Mucosa of stomach (tissue), 1 donor: ENCODE results near the gene SLC6A11.

Experiments
- H3K27me3 ChIP-seq: one replicate; pipeline ENCODE4 v1.7.0; 2013; ENCODE audit warnings: mild to moderate bottlenecking, low read length; ENCODE audit not compliant: control insufficient read depth, insufficient read depth
- H3K36me3 ChIP-seq: one replicate; pipeline ENCODE4 v1.7.0; 2013; ENCODE audit warnings: low read length; ENCODE audit not compliant: control insufficient read depth, insufficient read depth
- H3K4me1 ChIP-seq: one replicate; pipeline ENCODE4 v1.7.0; 2013; ENCODE audit warnings: mild to moderate bottlenecking, low read length; ENCODE audit not compliant: control insufficient read depth, insufficient read depth
- H3K4me3 ChIP-seq: one replicate; pipeline ENCODE4 v1.7.0; 2013; ENCODE audit warnings: low read length
- H3K9ac ChIP-seq: one replicate; pipeline ENCODE4 v1.7.0; 2013; ENCODE audit warnings: mild to moderate bottlenecking, low read length, moderate library complexity
- H3K9me3 ChIP-seq: one replicate; pipeline ENCODE4 v1.7.0; 2013; ENCODE audit warnings: mild to moderate bottlenecking, low read length, moderate library complexity; ENCODE audit not compliant: control insufficient read depth
- donor health status: Pancreatic carcinoma.

The SLC6A11 gene

DNA sequence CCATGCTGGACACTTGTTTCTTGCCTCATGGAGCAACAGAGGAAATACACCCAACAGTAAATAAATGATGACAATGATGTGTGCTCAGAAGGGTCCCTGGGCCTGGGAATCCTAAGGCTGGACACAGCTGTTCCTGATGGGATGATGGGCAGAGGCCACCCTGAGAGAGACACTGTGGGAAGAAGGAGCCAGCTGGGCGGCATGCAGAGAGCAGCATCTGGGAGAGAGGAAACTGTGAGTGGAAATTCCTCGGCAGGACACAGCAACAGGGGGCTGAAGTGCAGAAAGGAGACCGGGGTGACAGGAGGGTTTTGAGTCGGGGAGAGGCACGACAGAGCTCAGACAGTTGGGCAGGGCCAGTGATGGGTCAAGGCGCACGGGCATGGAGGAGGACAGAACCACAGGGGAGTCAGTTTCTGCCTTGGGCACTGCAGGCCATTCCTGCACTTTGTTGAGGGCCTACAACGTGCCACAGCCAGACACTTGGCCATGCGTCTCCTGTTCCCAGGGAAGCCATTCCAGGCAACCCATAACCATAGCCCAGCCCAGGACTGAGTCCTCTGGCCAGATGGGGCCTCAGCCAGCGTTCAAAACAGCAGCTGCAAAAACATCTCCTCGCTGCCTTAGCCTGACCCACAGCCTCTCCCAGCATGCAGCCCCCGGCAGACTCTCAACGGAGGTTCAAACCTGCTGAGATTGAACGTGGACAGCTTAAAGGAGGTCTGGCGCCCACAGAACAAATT, 139.9 kb downstream of the SLC6A11 start:
- Histone ChIP-seq H3K9ac (no peak overlapping the region), H3K4me1 (peaks cover 6% of the 10 kb centered on the region), H3K27me3 (peaks cover 9% of the 10 kb centered on the region), H3K9me3 (no peaks in the 10 kb centered on the region), H3K4me3 (no peak overlapping the region), H3K36me3 (no peaks in the 10 kb centered on the region)

DNA sequence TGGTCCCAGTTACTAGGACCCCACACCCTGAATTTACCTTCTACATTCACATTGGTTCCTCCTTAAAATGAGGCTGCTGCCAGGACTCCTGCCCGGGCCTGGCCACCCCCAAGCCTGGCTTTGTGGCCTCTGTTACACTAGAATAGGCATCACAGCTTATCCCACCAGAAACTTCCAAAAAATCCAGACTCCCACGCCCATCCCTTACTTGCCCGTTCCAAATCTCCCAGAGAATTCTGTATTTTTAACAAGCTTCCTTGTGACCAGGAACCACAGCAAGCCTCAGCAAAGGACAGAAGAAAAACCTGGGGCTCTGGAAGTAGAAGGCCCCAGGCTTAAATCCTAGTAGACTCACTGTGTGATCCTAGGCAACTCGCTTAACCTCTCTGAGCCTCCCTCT, 140.5 kb downstream of the SLC6A11 start:
- Histone ChIP-seq H3K9ac (no peak overlapping the region), H3K9me3 (no peaks in the 10 kb centered on the region), H3K27me3 (peaks cover 9% of the 10 kb centered on the region), H3K36me3 (no peaks in the 10 kb centered on the region), H3K4me3 (no peak overlapping the region), H3K4me1 (peaks cover 6% of the 10 kb centered on the region)

DNA sequence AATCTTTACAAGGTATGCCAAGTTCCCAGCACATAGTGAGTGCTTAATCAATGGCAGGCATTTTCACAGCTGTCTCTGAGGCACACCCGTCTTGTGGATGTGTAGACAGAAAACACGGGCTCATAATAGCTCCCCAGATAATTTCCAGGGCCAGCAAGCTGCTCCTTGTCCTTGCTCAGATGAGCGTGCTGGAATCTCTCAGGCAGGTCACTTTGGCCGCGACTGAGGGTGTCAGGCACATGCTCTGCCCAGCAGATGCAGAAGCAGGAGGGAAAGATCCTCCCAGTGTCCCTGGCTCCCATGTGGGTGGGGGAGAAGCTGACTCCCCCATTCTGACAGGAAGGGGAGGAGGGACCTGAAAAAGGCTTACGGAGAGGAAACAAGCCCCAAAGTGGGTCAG, 141.0 kb downstream of the SLC6A11 start:
- Histone ChIP-seq H3K4me3 (no peak overlapping the region), H3K4me1 (peaks cover 6% of the 10 kb centered on the region), H3K9me3 (no peaks in the 10 kb centered on the region), H3K36me3 (no peaks in the 10 kb centered on the region), H3K27me3 (peaks cover 9% of the 10 kb centered on the region), H3K9ac (no peak overlapping the region)

DNA sequence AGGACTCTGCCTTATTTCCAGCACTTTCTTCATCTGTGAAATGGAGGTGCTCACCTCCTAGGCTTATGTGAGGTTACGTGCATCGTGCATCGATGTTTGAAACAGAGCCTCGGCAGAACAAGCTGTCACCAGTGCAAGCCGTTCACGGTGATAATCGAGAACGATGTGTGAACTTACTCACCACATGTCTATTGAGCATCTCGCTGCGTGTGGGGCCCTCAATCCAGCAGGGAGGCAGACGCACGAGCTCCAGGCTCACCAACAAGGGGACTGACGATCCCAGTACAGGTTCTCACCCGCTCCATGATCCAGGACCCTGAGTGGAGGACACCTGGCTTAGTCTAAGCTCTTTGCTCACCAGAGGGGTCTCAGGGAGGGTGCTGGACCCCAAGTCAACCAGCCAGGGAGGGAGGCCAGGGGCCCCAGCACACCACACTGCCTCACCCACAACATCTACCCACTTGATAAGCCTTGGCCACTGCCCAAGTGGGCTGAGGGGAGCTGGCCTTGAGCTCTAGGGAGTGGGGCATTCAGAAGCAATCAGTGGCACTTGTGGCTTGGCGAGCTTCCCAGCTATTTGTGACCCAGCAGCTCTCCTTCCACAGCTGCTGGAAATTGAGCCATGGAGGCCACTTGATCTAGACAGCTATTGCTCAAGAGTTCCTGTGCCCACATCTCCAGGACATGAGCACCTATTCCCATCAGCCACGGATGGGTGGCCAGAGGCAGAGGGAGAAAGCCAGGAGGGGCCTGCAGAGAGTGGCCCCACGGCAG, 142.1 kb downstream of the SLC6A11 start:
- no peak overlapping the region for H3K9ac ChIP-seq
- peaks cover 6% of the 10 kb centered on the region for H3K4me1 ChIP-seq
- H3K4me3 ChIP-seq = no peak overlapping the region
- peaks cover 6% of the 10 kb centered on the region for H3K27me3 ChIP-seq
- H3K9me3 ChIP-seq = no peaks in the 10 kb centered on the region
- no peaks in the 10 kb centered on the region for H3K36me3 ChIP-seq

DNA sequence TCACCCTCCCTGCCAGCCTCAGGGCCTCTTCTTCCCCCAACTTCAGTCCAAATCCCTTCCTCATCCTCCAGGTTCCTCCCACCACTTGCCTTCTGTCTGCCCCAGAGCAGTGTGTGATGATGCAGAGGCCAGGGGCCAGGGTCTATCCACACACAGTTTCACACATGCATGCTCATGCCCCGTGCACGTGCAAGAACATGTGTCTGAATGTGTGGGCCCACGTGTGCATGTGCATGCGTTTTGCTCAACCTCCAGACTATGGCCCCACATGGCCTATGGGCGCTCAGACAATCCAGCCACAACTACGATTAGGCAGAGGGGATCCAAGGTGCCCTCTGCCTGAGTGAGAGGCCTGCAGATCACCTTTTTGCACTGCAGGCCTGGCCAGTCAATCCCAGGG, 144.2 kb downstream of the SLC6A11 start:
- H3K9me3 ChIP-seq = no peaks in the 10 kb centered on the region
- H3K36me3 ChIP-seq = no peaks in the 10 kb centered on the region
- peaks cover 6% of the 10 kb centered on the region for H3K27me3 ChIP-seq
- H3K4me1 ChIP-seq = peaks cover 6% of the 10 kb centered on the region
- no peak overlapping the region for H3K9ac ChIP-seq
- H3K4me3 ChIP-seq = no peak overlapping the region

DNA sequence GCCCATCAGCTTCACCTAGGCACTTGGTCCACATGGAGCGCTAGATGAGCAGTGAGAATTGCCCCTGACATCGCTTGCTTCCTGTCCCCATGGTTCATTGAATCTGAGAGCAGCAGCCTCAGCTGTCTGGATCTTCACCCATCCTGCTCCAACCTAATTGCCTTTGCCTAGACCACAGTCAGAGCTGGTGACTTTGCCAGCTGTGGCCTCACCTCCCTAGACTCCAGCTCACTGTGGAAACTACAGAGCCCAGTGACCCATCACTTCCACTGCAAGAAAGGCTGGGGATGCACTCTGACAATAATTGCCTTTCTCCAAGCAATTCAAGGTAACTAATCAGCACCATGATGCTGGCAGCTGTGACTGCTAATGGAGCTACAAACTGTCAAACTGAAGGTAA, 145.9 kb downstream of the SLC6A11 start:
- peaks cover 6% of the 10 kb centered on the region for H3K4me1 ChIP-seq
- no peak overlapping the region for H3K4me3 ChIP-seq
- H3K9ac ChIP-seq = no peak overlapping the region
- no peaks in the 10 kb centered on the region for H3K9me3 ChIP-seq
- no peaks in the 10 kb centered on the region for H3K36me3 ChIP-seq
- H3K27me3 ChIP-seq = peaks cover 6% of the 10 kb centered on the region

DNA sequence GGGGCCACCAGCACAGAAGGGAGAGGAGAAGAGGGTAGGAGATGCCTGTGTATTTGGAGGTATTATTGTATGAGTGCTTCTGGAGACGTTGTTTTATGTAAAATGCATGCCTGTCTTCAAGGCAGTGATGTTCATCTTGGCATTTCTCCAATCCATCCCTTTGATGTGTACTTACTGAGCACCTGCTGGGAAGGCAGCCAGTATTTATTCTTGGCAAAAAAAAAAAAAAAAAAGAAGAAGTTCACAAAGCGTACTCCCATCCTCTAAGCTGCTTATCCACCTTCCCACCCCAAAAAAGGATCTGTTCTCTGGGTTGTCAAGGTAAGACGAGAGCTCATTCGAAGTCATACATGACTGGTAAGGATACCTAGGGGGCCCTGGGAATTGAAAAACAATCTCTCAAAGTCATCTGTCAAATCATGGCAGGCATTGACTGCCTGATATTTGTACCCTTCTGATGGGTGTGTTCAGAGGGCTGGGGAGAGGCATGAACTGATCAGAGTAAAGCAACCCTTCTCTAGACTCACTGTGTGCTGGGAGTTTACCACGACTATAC, 146.5 kb downstream of the SLC6A11 start:
- H3K36me3 ChIP-seq = no peaks in the 10 kb centered on the region
- no peak overlapping the region for H3K4me3 ChIP-seq
- H3K4me1 ChIP-seq = peaks cover 6% of the 10 kb centered on the region
- no peak overlapping the region for H3K9ac ChIP-seq
- peaks cover 6% of the 10 kb centered on the region for H3K27me3 ChIP-seq
- H3K9me3 ChIP-seq = no peaks in the 10 kb centered on the region

DNA sequence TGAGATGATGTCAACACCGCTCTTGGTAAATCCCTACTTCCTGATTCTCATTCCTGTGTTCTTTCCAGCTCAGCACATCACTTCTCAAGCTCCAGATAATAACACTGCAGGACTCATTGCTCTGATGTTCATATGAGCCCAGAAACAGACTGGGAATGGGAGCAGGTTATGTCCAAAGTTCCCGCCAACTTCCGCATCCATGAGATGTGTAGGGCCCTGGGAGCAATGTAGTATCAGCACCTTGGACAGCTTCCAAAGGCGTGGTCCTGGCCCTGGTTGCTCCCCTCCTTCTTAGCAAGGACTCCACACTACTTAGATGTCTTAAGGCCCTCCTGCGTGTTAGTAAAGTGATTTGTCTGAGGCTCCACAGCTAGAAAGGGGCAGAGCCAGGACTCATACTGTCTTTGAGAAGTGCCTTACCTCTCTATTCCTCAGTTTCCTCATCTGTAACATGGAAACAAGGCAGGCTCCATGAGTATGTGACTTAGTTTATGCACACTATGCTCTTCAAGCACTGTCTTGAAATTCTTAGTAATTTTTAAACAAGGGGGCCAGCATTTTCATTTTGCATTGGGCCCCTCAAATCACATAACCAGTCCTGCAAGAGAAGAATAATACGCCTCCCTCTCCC, 148.6 kb downstream of the SLC6A11 start:
- H3K4me1 ChIP-seq = no peaks in the 10 kb centered on the region
- no peak overlapping the region for H3K9ac ChIP-seq
- peaks cover 6% of the 10 kb centered on the region for H3K27me3 ChIP-seq
- H3K9me3 ChIP-seq = no peaks in the 10 kb centered on the region
- H3K4me3 ChIP-seq = no peak overlapping the region
- no peaks in the 10 kb centered on the region for H3K36me3 ChIP-seq

DNA sequence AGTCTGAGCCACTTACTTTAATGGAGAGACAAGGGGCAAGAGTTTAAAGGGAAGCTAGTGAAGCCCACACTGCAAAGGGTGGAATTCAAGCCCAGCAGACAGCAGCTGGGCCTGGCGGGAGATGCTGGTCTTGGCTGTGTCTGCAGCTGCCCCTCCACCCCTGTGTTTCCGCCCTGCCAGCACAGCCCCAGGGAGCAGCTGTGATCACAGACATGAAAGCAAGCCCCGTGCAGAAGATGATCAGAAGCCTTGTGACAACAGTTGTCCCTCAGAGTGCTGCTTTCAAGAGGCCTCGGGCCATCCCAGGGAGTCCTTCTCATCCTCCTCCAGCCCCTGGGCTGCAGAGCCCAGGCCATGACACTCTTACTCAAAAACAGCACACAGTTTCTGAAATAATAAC, 152.4 kb downstream of the SLC6A11 start:
- Histone ChIP-seq H3K4me3 (no peak overlapping the region), H3K36me3 (no peaks in the 10 kb centered on the region), H3K4me1 (no peaks in the 10 kb centered on the region), H3K9ac (no peak overlapping the region), H3K27me3 (peaks cover 18% of the 10 kb centered on the region), H3K9me3 (no peaks in the 10 kb centered on the region)

DNA sequence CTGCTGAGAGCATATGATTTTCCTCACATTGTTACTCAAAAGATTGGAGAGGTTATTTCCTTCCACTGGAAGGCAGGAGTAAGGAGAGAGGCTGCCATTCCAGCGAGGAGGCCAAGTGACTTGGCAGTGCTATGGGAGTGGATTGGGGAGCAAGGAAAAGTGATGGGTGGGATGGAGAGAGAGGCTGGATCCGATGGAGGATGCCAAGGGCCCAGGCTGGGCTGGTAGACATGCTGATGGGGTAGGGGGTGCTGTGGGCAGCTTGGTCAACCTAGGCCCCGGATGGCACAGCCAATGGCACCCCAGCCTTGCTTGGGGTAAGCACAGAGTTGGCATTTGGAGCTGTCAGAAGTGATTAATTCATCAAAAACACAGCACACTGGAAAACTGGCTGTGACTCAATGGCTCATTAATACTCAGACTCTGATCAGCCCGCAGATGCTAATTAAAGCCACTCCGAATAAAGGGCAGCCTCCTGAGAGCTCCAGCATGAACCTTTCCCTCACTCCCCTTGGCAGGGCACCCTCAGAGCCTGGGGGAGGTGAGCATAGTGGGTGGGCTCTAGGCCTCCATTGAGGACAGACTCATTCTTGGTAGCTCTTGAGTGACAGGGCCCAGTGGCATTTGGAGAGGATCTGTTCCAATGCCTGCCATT, 154.4 kb downstream of the SLC6A11 start:
- peaks cover 30% of the 10 kb centered on the region for H3K27me3 ChIP-seq
- no peaks in the 10 kb centered on the region for H3K36me3 ChIP-seq
- H3K4me3 ChIP-seq = no peak overlapping the region
- no peaks in the 10 kb centered on the region for H3K4me1 ChIP-seq
- H3K9ac ChIP-seq = no peak overlapping the region
- no peaks in the 10 kb centered on the region for H3K9me3 ChIP-seq

DNA sequence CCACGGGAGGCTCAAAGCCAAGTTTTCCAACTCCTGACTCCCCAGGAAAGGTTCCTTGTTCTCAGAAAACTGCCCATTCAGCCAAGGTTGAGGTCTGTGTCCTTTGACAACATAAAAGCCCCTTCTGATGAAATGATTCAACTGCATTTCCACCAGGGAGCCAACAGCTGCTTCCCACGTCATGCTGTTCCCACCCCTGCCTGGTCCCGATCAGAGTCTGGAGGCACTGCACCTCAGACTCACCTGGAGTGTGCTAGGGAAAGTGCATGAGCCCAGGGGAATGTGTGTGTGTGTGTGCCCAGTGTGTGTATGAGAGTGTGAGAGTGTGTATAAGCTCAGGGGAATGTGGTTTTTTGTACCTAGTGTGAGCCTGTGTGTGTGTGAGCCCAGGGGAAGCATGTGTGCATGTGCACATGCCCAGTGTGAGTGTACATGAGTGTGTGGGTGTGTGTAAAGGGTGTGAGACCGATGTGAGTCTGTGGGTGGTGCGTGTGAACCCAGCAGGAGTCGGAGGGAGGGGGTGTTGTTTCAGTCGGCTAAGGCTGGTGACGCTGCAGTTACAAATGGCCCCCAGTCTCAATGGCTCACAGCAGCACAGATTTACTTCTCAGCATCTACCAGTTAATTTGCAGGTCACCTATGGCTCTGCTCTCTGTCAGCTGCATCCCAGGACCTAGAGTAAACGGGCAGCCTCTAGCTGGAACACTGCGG, 156.2 kb downstream of the SLC6A11 start:
- Histone ChIP-seq H3K27me3 (peaks cover 30% of the 10 kb centered on the region), H3K9me3 (no peaks in the 10 kb centered on the region), H3K9ac (no peak overlapping the region)

More for the DNA sequence above, 156.2 kb downstream of the SLC6A11 start:
- H3K36me3 ChIP-seq = no peaks in the 10 kb centered on the region
- no peak overlapping the region for H3K4me3 ChIP-seq
- no peaks in the 10 kb centered on the region for H3K4me1 ChIP-seq
